GM20000 (cell line): ENCODE data around the gene PLEKHH2.
"Not testable (repeated sequence)": the region's sequence is repeated elsewhere in the genome, so short reads cannot be mapped to it uniquely, and the experiment has no call there.

Source experiments
- DNase-seq: peaks from one replicate; pipeline ENCODE4 v3.0.0; 2012; ENCODE audit warnings: low spot score
- CTCF ChIP-seq: IDR thresholded peaks from 2 replicates; pipeline ENCODE4 v1.5.1; 2012; ENCODE audit warnings: mild to moderate bottlenecking, control low read depth; ENCODE audit errors: extremely low read depth, missing control alignments

The PLEKHH2 gene

GRCh38 chr2:43725711-43726246, 88.7 kb downstream of the PLEKHH2 start:
- no peak for DNase-seq
- no peak for TF ChIP-seq CTCF

GRCh38 chr2:43726961-43727633, 90.0 kb downstream of the PLEKHH2 start:
- not testable (repeated sequence) for DNase-seq

GRCh38 chr2:43727634-43728014, 90.6 kb downstream of the PLEKHH2 start:
- no peak for TF ChIP-seq CTCF
- DNase-seq: no peak

GRCh38 chr2:43729491-43730174, 92.6 kb downstream of the PLEKHH2 start:
- no peak for DNase-seq
- no peak for TF ChIP-seq CTCF

GRCh38 chr2:43731211-43731610, 94.2 kb downstream of the PLEKHH2 start:
- TF ChIP-seq CTCF: no peak
- DNase-seq: no peak

- no peak for DNase-seq
- TF ChIP-seq CTCF: no peak
Observed at GRCh38 chr2:43736637-43737036, 99.6 kb downstream of the PLEKHH2 start.

GRCh38 chr2:43737097-43737854, 100.2 kb downstream of the PLEKHH2 start:
- TF ChIP-seq CTCF: no peak
- no peak for DNase-seq
